ENCODE data around the gene NCR2. TPM values are rescaled to one million over a fixed set of nuclear protein-coding genes. Genes with fewer than 3 reads are reported as not detected.

NCR2 gene
- total RNA-seq, 1 experiment from 2014 or later: not detected

DNA sequence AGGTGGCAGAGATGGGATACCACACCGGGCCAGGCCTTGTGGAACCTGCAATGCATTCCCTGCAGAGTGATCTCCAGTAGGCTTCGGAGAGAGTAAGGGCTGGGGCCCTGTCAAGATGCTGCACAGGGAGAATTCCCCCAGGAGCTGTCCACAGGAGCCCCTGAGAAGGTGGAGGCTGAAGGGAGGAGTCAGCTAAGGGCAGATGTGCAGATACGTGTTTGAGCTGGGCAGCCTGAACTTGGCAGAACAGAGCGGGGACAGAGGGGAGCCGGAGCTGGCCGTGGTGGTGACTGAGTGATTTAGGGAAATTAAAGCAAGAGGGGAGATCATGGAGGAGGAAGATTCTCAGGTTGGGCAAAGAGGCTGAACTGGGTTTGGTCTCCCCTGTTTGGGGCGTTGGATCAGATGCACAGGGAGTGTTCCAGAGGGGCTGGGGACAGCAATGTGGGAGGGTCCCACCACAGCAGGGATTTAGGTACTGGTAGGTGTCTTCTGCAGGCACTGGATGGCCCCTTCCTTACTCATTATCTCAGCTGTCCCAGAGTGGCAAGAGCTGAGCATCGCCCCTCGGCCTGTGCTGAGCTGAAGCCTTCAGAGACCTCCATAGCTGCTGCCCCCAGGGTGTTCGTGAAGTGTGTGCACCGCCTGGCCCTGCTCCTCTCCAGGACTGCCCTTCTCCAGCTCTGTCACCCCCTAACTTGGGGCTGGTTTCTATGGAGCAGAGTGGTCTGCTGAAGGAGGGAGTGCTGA, 3.8 kb upstream of the NCR2 start:
- no TSS peak for BruUV-seq (replicated peaks)
- Histone ChIP-seq H3K36me3 (ENCODE audit: insufficient read depth, low read length, poor library complexity, severe bottlenecking) (no peaks in the 10 kb centered on the region), H3K9me3 (ENCODE audit: low read depth, low read length, poor library complexity, severe bottlenecking) (no peaks in the 10 kb centered on the region), H3K27ac (ENCODE audit: low read depth, low read length, poor library complexity, severe bottlenecking) (no peak overlapping the region), H3K27me3 (replicated peaks; ENCODE audit: insufficient read depth, low read depth, low read length, poor library complexity) (peaks cover 13% of the 10 kb centered on the region), H3K4me3 (ENCODE audit: low read depth, low read length, poor library complexity, severe bottlenecking) (no peak overlapping the region), H3K4me1 (ENCODE audit: insufficient read depth, low read length, poor library complexity, severe bottlenecking) (peaks cover 13% of the 10 kb centered on the region)
- TF ChIP-seq EZH2 (IDR thresholded peaks at IDR 0.05; ENCODE audit: borderline replicate concordance, low read depth, low read length, poor library complexity, severe bottlenecking): no peak
- TF ChIP-seq, protein P1, sequence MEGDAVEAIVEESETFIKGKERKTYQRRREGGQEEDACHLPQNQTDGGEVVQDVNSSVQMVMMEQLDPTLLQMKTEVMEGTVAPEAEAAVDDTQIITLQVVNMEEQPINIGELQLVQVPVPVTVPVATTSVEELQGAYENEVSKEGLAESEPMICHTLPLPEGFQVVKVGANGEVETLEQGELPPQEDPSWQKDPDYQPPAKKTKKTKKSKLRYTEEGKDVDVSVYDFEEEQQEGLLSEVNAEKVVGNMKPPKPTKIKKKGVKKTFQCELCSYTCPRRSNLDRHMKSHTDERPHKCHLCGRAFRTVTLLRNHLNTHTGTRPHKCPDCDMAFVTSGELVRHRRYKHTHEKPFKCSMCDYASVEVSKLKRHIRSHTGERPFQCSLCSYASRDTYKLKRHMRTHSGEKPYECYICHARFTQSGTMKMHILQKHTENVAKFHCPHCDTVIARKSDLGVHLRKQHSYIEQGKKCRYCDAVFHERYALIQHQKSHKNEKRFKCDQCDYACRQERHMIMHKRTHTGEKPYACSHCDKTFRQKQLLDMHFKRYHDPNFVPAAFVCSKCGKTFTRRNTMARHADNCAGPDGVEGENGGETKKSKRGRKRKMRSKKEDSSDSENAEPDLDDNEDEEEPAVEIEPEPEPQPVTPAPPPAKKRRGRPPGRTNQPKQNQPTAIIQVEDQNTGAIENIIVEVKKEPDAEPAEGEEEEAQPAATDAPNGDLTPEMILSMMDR (conservative IDR thresholded peaks at IDR 0.05; ENCODE audit: low read depth, low read length): no peak
- DNase-seq (ENCODE audit: low spot score): no peak
- intact Hi-C loops (cut with micrococcal nuclease; ENCODE audit: unreplicated experiment): no loop called here
- ChIA-PET POLR2A (ENCODE audit: low non-redundant PET) (no interaction called here), CTCF (no interaction called here)

DNA sequence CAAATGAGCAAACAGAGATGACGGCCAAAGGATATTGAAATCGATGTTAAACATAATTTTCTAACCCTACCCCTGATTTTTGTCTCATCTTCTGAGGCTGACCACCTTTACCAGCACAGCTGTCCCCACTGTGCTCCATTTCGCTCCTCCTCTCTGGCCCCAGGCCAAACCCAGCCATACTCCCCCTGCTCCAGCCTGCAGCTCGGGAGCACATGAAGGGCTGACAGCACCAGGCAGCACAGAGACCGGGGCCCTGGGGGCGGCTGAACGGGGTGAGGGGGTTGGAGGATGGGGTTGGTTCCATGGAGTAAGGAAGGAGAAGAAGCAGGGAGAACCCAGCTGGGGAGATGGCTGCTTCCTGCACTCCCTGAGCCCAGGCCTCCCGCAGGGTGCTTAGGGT, 3.2 kb upstream of the NCR2 start:
- no peak overlapping the region for H3K27ac ChIP-seq (ENCODE audit: low read depth, low read length, poor library complexity, severe bottlenecking)
- H3K4me1 ChIP-seq (ENCODE audit: insufficient read depth, low read length, poor library complexity, severe bottlenecking): peaks cover 20% of the 10 kb centered on the region
- DNase-seq (ENCODE audit: low spot score): no peak
- TF ChIP-seq EZH2 (IDR thresholded peaks at IDR 0.05; ENCODE audit: borderline replicate concordance, low read depth, low read length, poor library complexity, severe bottlenecking): no peak
- TF ChIP-seq, protein P1 (conservative IDR thresholded peaks at IDR 0.05; ENCODE audit: low read depth, low read length): no peak
- ChIA-PET POLR2A (ENCODE audit: low non-redundant PET) (no interaction called here), CTCF (no interaction called here)
- H3K9me3 ChIP-seq (ENCODE audit: low read depth, low read length, poor library complexity, severe bottlenecking): no peaks in the 10 kb centered on the region
- H3K27me3 ChIP-seq (replicated peaks; ENCODE audit: insufficient read depth, low read depth, low read length, poor library complexity): peaks cover 13% of the 10 kb centered on the region
- H3K36me3 ChIP-seq (ENCODE audit: insufficient read depth, low read length, poor library complexity, severe bottlenecking): no peaks in the 10 kb centered on the region
- BruUV-seq (replicated peaks): no TSS peak
- no peak overlapping the region for H3K4me3 ChIP-seq (ENCODE audit: low read depth, low read length, poor library complexity, severe bottlenecking)
- intact Hi-C loops (cut with micrococcal nuclease; ENCODE audit: unreplicated experiment): no loop called here

DNA sequence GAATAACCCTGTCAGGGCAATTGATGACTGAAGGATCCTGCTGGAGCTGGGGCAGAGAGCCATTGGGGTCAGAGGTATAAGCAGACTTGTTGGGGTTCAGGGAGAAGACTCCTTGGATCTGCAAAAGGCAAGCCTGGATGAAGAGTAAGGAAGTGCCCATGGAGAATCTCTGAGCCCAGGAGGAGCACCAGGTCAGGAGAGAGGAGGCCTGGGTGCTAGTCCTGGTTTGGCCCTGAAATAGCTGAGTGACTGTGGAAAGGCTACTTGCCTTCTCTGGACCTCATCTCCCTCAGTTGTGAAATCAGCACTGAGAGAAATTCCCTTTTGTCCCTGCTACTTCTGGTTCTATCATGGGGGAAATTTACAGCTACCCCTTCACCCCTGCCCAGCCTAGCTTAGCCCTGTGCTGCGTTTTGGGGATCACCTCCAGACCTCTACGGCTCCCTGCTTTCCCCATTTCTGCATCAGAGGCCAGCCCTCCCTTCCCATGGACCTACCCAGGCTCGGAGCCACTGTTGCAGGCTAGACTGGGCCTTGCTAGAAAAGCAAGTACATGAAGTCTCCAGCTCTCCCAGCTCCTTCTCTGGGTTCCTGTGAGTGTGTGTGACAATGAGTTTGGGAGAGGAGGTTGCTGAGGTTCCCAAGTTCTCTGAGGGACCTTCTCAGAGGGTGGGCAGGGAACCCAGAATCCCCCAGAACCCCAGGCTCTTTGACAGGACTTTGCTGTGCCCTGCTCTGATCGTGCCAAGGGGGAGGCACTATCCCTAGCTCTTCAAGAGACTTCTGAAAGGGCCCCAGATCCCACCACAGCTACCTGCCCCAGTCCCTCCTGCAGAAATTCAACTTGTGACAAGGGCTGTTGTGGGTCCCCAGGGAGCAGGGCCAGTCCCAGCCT, 2.3 kb upstream of the NCR2 start:
- no peaks in the 10 kb centered on the region for H3K36me3 ChIP-seq (ENCODE audit: insufficient read depth, low read length, poor library complexity, severe bottlenecking)
- DNase-seq (ENCODE audit: low spot score): no peak
- no peak overlapping the region for H3K4me3 ChIP-seq (ENCODE audit: low read depth, low read length, poor library complexity, severe bottlenecking)
- ChIA-PET CTCF (interaction anchor here (0.6 kb wide), 1 partner anchor 56 kb away, joined by 5 read pairs; no protein-coding TSS in a partner anchor), POLR2A (ENCODE audit: low non-redundant PET) (no interaction called here)
- TF ChIP-seq, protein P1 (conservative IDR thresholded peaks at IDR 0.05; ENCODE audit: low read depth, low read length): no peak
- TF ChIP-seq EZH2 (IDR thresholded peaks at IDR 0.05; ENCODE audit: borderline replicate concordance, low read depth, low read length, poor library complexity, severe bottlenecking): no peak
- BruUV-seq (replicated peaks): no TSS peak
- intact Hi-C loops (cut with micrococcal nuclease; ENCODE audit: unreplicated experiment): no loop called here
- H3K4me1 ChIP-seq (ENCODE audit: insufficient read depth, low read length, poor library complexity, severe bottlenecking): peaks cover 22% of the 10 kb centered on the region
- no peak overlapping the region for H3K27ac ChIP-seq (ENCODE audit: low read depth, low read length, poor library complexity, severe bottlenecking)
- peaks cover 9% of the 10 kb centered on the region for H3K27me3 ChIP-seq (replicated peaks; ENCODE audit: insufficient read depth, low read depth, low read length, poor library complexity)
- H3K9me3 ChIP-seq (ENCODE audit: low read depth, low read length, poor library complexity, severe bottlenecking): no peaks in the 10 kb centered on the region

Measured in A673 (cell line).